WTC11 (cell line): ENCODE measurements around the gene C3orf22. TPM values are rescaled to one million over a fixed set of nuclear protein-coding genes. Genes with fewer than 3 reads are reported as not detected.

ENCODE experiments used
- ATAC-seq: fragments of 200-7000 bp; cut with Tn5 transposase; 2 replicates; pipeline ENCODE4 v1.10.0; 2021; ENCODE audit warnings: mild to moderate bottlenecking, moderate library complexity
- CTCF ChIA-PET: fragments of 300-600 bp; sonication (Branson Sonifier 250); formaldehyde crosslinking; loops from one replicate; lab custom pipeline; 2021; ENCODE audit warnings: antibody characterized with exemption; lab: Charles Lee
- POLR2A ChIA-PET: fragments of 350-600 bp; sonication (Branson Sonifier 250); formaldehyde crosslinking; loops from one replicate; lab custom pipeline; 2021; ENCODE audit warnings: antibody characterized with exemption; lab: Charles Lee
- DNase-seq: peaks from one replicate; pipeline ENCODE4 v3.0.0; 2021; ENCODE audit warnings: low spot score
- H3K27ac Mint-ChIP-seq: 2 replicates; pipeline ENCODE4 v1.8.0; 2021; ENCODE audit warnings: mixed read lengths
- H3K27me3 Mint-ChIP-seq: 2 replicates; pipeline ENCODE4 v1.8.0; 2021; ENCODE audit warnings: low read depth, mild to moderate bottlenecking, moderate library complexity, mixed read lengths
- H3K36me3 Mint-ChIP-seq: 2 replicates; pipeline ENCODE4 v1.8.0; 2021; ENCODE audit warnings: mixed read lengths
- H3K4me1 Mint-ChIP-seq: 2 replicates; pipeline ENCODE4 v1.8.0; 2022; ENCODE audit warnings: mixed read lengths
- H3K4me3 Mint-ChIP-seq: 2 replicates; pipeline ENCODE4 v1.8.0; 2021; ENCODE audit warnings: mild to moderate bottlenecking, moderate library complexity, mixed read lengths
- H3K9me3 Mint-ChIP-seq: 2 replicates; pipeline ENCODE4 v1.8.0; 2021; ENCODE audit warnings: mixed read lengths
- CREM ChIP-seq: sonication (generic); formaldehyde crosslinking; IDR thresholded peaks from 2 replicates; pipeline ENCODE4 v1.8.1; 2022; ENCODE audit warnings: mild to moderate bottlenecking, missing genetic modification reagents, moderate library complexity
- ESRRA ChIP-seq: sonication (generic); formaldehyde crosslinking; IDR thresholded peaks from 2 replicates; pipeline ENCODE4 v1.8.1; 2022; ENCODE audit warnings: mild to moderate bottlenecking, missing genetic modification reagents, borderline replicate concordance
- FOXK1 ChIP-seq: sonication (generic); formaldehyde crosslinking; IDR thresholded peaks from 2 replicates; pipeline ENCODE4 v1.8.0; 2022; ENCODE audit warnings: mild to moderate bottlenecking, moderate library complexity, missing genetic modification reagents
- FOXP1 ChIP-seq: sonication (generic); formaldehyde crosslinking; IDR thresholded peaks from 2 replicates; pipeline ENCODE4 v1.8.0; 2022; ENCODE audit warnings: missing genetic modification reagents, mild to moderate bottlenecking, moderate library complexity, borderline replicate concordance
- GRHL2 ChIP-seq: fragments of 250-450 bp; sonication (Bioruptor Pico); IDR thresholded peaks from 2 replicates; pipeline ENCODE4 v1.8.0; 2022; ENCODE audit warnings: mild to moderate bottlenecking, moderate library complexity; ENCODE audit not compliant: insufficient replicate concordance, severe bottlenecking
- HMGXB4 ChIP-seq: sonication (generic); formaldehyde crosslinking; IDR thresholded peaks from 2 replicates; pipeline ENCODE4 v1.8.1; 2023; ENCODE audit warnings: mild to moderate bottlenecking, moderate library complexity, missing genetic modification reagents
- JUN ChIP-seq: sonication (generic); formaldehyde crosslinking; IDR thresholded peaks from 2 replicates; pipeline ENCODE4 v1.8.0; 2023; ENCODE audit warnings: mild to moderate bottlenecking, missing genetic modification reagents
- NFYB ChIP-seq: sonication (generic); formaldehyde crosslinking; conservative IDR thresholded peaks from 2 replicates; pipeline ENCODE4 v1.8.0; 2022; ENCODE audit warnings: low read depth, missing genetic modification reagents
- NR1H2 ChIP-seq: sonication (generic); formaldehyde crosslinking; IDR thresholded peaks from 2 replicates; pipeline ENCODE4 v1.9.0; 2021; ENCODE audit warnings: mild to moderate bottlenecking, moderate library complexity, missing genetic modification reagents
- NR2C2 ChIP-seq: sonication (generic); formaldehyde crosslinking; IDR thresholded peaks from 2 replicates; pipeline ENCODE4 v1.8.0; 2022; ENCODE audit warnings: mild to moderate bottlenecking, missing genetic modification reagents
- OVOL2 ChIP-seq: fragments of 250-450 bp; sonication (Bioruptor Pico); IDR thresholded peaks from 2 replicates; pipeline ENCODE4 v1.9.0; 2021; ENCODE audit warnings: mild to moderate bottlenecking, borderline replicate concordance
- PRRX2 ChIP-seq: fragments of 250-450 bp; sonication (Bioruptor Pico); IDR thresholded peaks from 2 replicates; pipeline ENCODE4 v1.8.0; 2021; ENCODE audit warnings: mild to moderate bottlenecking
- SMAD3 ChIP-seq: sonication (generic); formaldehyde crosslinking; IDR thresholded peaks from 2 replicates; pipeline ENCODE4 v1.8.0; 2022; ENCODE audit warnings: missing genetic modification reagents, mild to moderate bottlenecking, borderline replicate concordance
- SMAD4 ChIP-seq: sonication (generic); formaldehyde crosslinking; IDR thresholded peaks from 2 replicates; pipeline ENCODE4 v1.8.0; 2022; ENCODE audit warnings: mild to moderate bottlenecking, missing genetic modification reagents
- SOX15 ChIP-seq: fragments of 250-450 bp; sonication (Bioruptor Pico); IDR thresholded peaks from 2 replicates; pipeline ENCODE4 v1.9.0; 2021; ENCODE audit warnings: mild to moderate bottlenecking
- SP1 ChIP-seq: sonication (generic); formaldehyde crosslinking; conservative IDR thresholded peaks from 2 replicates; pipeline ENCODE4 v1.8.1; 2022; ENCODE audit warnings: missing genetic modification reagents
- TEAD1 ChIP-seq: sonication (generic); formaldehyde crosslinking; IDR thresholded peaks from 2 replicates; pipeline ENCODE4 v1.8.0; 2022; ENCODE audit warnings: mild to moderate bottlenecking, missing genetic modification reagents
- TEAD4 ChIP-seq: sonication (generic); formaldehyde crosslinking; IDR thresholded peaks from 2 replicates; pipeline ENCODE4 v1.8.0; 2022; ENCODE audit warnings: mild to moderate bottlenecking, missing genetic modification reagents
- USF1 ChIP-seq: sonication (generic); formaldehyde crosslinking; IDR thresholded peaks from 2 replicates; pipeline ENCODE4 v1.8.0; 2022; ENCODE audit warnings: mild to moderate bottlenecking, missing genetic modification reagents
- ZBTB21 ChIP-seq: sonication (generic); formaldehyde crosslinking; IDR thresholded peaks from 2 replicates; pipeline ENCODE4 v1.8.1; 2023; ENCODE audit warnings: mild to moderate bottlenecking, missing genetic modification reagents, borderline replicate concordance
- ZNF138 ChIP-seq: sonication (generic); formaldehyde crosslinking; conservative IDR thresholded peaks from 2 replicates; pipeline ENCODE4 v1.8.1; 2022; ENCODE audit warnings: mild to moderate bottlenecking, moderate library complexity, missing genetic modification reagents
- ZNF219 ChIP-seq: sonication (generic); formaldehyde crosslinking; IDR thresholded peaks from 2 replicates; pipeline ENCODE4 v1.8.0; 2023; ENCODE audit warnings: missing genetic modification reagents, mild to moderate bottlenecking, borderline replicate concordance
- ZNF317 ChIP-seq: sonication (generic); formaldehyde crosslinking; IDR thresholded peaks from 2 replicates; pipeline ENCODE4 v1.8.1; 2023; ENCODE audit warnings: low read depth, mild to moderate bottlenecking, moderate library complexity, missing genetic modification reagents, borderline replicate concordance
- ZNF396 ChIP-seq: fragments of 250-450 bp; sonication (Bioruptor Pico); IDR thresholded peaks from 2 replicates; pipeline ENCODE4 v1.8.0; 2021; ENCODE audit warnings: mild to moderate bottlenecking, moderate library complexity, borderline replicate concordance
- ZNF423 ChIP-seq: fragments of 250-450 bp; sonication (Bioruptor Pico); IDR thresholded peaks from 2 replicates; pipeline ENCODE4 v2.1.2; 2022; ENCODE audit warnings: mild to moderate bottlenecking, moderate library complexity
- total RNA-seq: library from RNA; stranded (reverse); gene quantifications from 3 replicates; pipeline ENCODE4 v1.2.3, GENCODE V29; 2021
- TF ChIP-seq, protein P1 (sequence below): fragments of 250-450 bp; sonication (Bioruptor Pico); IDR thresholded peaks from 2 replicates; pipeline ENCODE4 v1.9.0; 2021; ENCODE audit warnings: moderate library complexity, mild to moderate bottlenecking, inconsistent platforms, borderline replicate concordance
- TF ChIP-seq, protein P2 (sequence below): fragments of 200-600 bp; IDR thresholded peaks from 2 replicates; pipeline ENCODE4 v1.8.0; 2022; ENCODE audit warnings: antibody characterized with exemption
- TF ChIP-seq, protein P3 (sequence below): fragments of 250-450 bp; sonication (Bioruptor Pico); IDR thresholded peaks from 2 replicates; pipeline ENCODE4 v1.9.0; 2021; ENCODE audit warnings: mild to moderate bottlenecking, borderline replicate concordance
- TF ChIP-seq, protein P4 (sequence below): sonication (generic); formaldehyde crosslinking; IDR thresholded peaks from 2 replicates; pipeline ENCODE4 v1.8.0; 2023; ENCODE audit warnings: missing genetic modification reagents

C3orf22 gene
- total RNA-seq, 1 experiment from 2014 or later: not detected

DNA sequence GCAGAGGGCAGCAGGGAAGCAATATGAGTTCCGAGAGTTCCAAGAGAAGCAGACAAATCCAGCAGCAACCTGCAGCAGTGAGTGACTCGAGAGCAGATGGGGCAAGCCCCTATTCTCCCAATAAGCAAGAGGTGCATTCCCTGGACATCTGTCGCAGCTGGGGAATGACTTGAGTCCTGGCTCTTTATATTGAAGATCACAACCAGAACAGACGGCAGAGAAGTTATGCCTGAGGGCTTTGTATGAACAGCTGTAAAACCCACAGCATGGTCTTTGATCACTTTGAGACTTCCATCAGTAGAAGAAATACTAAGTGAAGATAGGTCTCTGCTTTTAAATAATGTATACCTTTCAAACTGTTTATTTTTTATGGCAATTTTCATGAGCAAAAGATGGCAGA, 23.6 kb upstream of the C3orf22 start:
- Mint-ChIP-seq H3K4me1 (no peaks in the 10 kb centered on the region), H3K9me3 (peaks cover 11% of the 10 kb centered on the region), H3K27ac (no peak overlapping the region), H3K27me3 (no peaks in the 10 kb centered on the region; the same call in 1 of the 2 replicates), H3K4me3 (no peak overlapping the region), H3K36me3 (no peaks in the 10 kb centered on the region)
- ChIA-PET CTCF (no interaction called here), POLR2A (no interaction called here)
- ATAC-seq (no peak), DNase-seq (no peak)
- TF ChIP-seq, protein P1, sequence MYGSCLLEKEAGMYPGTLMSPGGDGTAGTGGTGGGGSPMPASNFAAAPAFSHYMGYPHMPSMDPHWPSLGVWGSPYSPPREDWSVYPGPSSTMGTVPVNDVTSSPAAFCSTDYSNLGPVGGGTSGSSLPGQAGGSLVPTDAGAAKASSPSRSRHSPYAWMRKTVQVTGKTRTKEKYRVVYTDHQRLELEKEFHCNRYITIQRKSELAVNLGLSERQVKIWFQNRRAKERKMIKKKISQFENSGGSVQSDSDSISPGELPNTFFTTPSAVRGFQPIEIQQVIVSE (CRISPR knock-in tag): no peak
- no peak for TF ChIP-seq ZNF396 (CRISPR knock-in tag)
- no peak for TF ChIP-seq JUN (CRISPR knock-in tag)
- TF ChIP-seq CREM: no peak
- no peak for TF ChIP-seq ESRRA
- TF ChIP-seq ZNF219 (CRISPR knock-in tag): no peak
- no peak for TF ChIP-seq SP1 (CRISPR knock-in tag)
- no peak for TF ChIP-seq SMAD3
- no peak for TF ChIP-seq OVOL2
- no peak for TF ChIP-seq FOXK1 (CRISPR knock-in tag)
- no peak for TF ChIP-seq ZNF317
- TF ChIP-seq ZBTB21 (CRISPR knock-in tag): no peak
- no peak for TF ChIP-seq NR2C2
- TF ChIP-seq PRRX2 (CRISPR knock-in tag): no peak
- TF ChIP-seq SOX15 (CRISPR knock-in tag): no peak
- TF ChIP-seq NFYB (CRISPR knock-in tag): no peak
- TF ChIP-seq, protein P2, sequence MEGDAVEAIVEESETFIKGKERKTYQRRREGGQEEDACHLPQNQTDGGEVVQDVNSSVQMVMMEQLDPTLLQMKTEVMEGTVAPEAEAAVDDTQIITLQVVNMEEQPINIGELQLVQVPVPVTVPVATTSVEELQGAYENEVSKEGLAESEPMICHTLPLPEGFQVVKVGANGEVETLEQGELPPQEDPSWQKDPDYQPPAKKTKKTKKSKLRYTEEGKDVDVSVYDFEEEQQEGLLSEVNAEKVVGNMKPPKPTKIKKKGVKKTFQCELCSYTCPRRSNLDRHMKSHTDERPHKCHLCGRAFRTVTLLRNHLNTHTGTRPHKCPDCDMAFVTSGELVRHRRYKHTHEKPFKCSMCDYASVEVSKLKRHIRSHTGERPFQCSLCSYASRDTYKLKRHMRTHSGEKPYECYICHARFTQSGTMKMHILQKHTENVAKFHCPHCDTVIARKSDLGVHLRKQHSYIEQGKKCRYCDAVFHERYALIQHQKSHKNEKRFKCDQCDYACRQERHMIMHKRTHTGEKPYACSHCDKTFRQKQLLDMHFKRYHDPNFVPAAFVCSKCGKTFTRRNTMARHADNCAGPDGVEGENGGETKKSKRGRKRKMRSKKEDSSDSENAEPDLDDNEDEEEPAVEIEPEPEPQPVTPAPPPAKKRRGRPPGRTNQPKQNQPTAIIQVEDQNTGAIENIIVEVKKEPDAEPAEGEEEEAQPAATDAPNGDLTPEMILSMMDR: no peak
- TF ChIP-seq ZNF423 (CRISPR knock-in tag): no peak
- TF ChIP-seq HMGXB4: no peak
- TF ChIP-seq USF1 (CRISPR knock-in tag): no peak

DNA sequence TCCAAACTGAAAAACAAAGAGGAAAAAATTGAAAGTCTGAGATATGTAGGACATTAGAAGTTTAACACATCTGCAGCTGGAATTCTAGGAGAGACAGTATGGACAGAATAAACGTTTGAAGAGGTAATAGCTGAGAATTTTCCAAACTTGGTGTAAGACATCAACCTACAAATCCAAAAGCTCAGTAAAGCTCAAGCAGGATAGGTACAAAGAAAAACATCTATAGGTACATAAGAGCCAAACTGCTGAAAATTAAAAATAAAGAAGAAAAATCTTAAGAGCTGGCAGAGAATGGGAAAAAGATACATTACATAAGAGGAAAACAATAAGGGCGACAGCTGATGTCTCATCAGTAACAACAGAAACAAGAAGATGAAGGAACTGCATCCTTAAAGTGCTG, 22.8 kb upstream of the C3orf22 start:
- H3K27me3 Mint-ChIP-seq: no peaks in the 10 kb centered on the region
- H3K27ac Mint-ChIP-seq: no peak overlapping the region
- peaks cover 4% of the 10 kb centered on the region for H3K9me3 Mint-ChIP-seq
- no peaks in the 10 kb centered on the region for H3K4me1 Mint-ChIP-seq
- POLR2A ChIA-PET: interaction anchor here (0.7 kb wide), 1 partner anchor 38 kb away, joined by 4 read pairs; no protein-coding TSS in a partner anchor
- H3K4me3 Mint-ChIP-seq: no peak overlapping the region
- ATAC-seq: no peak
- CTCF ChIA-PET: no interaction called here
- DNase-seq: no peak
- H3K36me3 Mint-ChIP-seq: no peaks in the 10 kb centered on the region
- TF ChIP-seq, protein P3, sequence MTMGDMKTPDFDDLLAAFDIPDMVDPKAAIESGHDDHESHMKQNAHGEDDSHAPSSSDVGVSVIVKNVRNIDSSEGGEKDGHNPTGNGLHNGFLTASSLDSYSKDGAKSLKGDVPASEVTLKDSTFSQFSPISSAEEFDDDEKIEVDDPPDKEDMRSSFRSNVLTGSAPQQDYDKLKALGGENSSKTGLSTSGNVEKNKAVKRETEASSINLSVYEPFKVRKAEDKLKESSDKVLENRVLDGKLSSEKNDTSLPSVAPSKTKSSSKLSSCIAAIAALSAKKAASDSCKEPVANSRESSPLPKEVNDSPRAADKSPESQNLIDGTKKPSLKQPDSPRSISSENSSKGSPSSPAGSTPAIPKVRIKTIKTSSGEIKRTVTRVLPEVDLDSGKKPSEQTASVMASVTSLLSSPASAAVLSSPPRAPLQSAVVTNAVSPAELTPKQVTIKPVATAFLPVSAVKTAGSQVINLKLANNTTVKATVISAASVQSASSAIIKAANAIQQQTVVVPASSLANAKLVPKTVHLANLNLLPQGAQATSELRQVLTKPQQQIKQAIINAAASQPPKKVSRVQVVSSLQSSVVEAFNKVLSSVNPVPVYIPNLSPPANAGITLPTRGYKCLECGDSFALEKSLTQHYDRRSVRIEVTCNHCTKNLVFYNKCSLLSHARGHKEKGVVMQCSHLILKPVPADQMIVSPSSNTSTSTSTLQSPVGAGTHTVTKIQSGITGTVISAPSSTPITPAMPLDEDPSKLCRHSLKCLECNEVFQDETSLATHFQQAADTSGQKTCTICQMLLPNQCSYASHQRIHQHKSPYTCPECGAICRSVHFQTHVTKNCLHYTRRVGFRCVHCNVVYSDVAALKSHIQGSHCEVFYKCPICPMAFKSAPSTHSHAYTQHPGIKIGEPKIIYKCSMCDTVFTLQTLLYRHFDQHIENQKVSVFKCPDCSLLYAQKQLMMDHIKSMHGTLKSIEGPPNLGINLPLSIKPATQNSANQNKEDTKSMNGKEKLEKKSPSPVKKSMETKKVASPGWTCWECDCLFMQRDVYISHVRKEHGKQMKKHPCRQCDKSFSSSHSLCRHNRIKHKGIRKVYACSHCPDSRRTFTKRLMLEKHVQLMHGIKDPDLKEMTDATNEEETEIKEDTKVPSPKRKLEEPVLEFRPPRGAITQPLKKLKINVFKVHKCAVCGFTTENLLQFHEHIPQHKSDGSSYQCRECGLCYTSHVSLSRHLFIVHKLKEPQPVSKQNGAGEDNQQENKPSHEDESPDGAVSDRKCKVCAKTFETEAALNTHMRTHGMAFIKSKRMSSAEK (CRISPR knock-in tag): no peak
- TF ChIP-seq TEAD4 (CRISPR knock-in tag) (no peak), ZNF138 (CRISPR knock-in tag) (no peak), SMAD4 (no peak), ZNF219 (CRISPR knock-in tag) (no peak), ZNF423 (CRISPR knock-in tag) (no peak), ZNF317 (no peak), FOXP1 (no peak), NR1H2 (CRISPR knock-in tag) (no peak), GRHL2 (no peak), TEAD1 (CRISPR knock-in tag) (no peak)
- TF ChIP-seq, protein P4, sequence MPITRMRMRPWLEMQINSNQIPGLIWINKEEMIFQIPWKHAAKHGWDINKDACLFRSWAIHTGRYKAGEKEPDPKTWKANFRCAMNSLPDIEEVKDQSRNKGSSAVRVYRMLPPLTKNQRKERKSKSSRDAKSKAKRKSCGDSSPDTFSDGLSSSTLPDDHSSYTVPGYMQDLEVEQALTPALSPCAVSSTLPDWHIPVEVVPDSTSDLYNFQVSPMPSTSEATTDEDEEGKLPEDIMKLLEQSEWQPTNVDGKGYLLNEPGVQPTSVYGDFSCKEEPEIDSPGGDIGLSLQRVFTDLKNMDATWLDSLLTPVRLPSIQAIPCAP (CRISPR knock-in tag): no peak
